ENCODE measurements around the gene SYMPK.

Gene SYMPK

DNA sequence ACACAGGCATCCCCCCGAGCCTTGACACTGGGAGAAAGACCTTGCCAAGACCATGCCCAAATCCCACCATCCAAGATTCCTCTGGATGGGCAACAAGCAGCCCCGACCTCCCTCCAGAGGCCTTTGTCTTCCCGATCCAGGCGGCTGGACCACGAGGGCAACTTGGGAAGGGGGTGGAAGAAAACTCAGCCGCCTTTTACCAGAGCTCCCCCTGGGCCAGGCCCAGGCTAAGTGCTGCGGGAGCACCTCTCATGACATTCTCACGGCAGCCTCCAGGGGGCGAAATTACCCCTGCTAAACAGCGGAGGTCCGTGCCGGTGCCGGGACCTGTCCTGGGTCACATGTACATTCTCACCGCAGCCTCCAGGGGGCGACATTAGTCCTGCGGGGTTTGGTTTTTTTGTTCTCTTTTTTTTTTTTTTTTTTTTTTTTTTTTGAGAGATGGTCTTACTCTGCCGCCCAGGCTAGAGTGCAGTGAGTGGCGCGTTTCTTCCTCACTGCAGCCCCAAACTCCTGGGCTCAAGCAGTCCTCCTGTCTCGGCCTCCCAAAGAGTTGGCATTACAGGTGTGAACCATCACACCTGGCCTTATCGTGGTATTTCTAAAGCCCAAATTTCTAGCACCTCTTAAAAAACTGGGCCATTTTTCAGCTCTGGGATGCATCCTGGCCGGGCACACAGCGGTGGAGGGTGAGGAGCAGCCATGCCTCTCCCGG, 45.8 kb downstream of the SYMPK start:
- no peaks in the 10 kb centered on the region for H3K79me2 ChIP-seq (ENCODE audit: low read length)
- H3K9ac ChIP-seq (ENCODE audit: low read length), result no peak overlapping the region
- H4K20me1 ChIP-seq (ENCODE audit: insufficient read depth, low read length), result 0 out of 2 replicates have a peak, but pooled peaks cover 4% of the 10 kb centered on the region
- H3K27me3 ChIP-seq (ENCODE audit: low read depth, low read length), result no peaks in the 10 kb centered on the region
- peaks cover 3% of the 10 kb centered on the region; the same call in 1 of the 2 replicates for H3K4me1 ChIP-seq (ENCODE audit: low read length)
- H2AFZ ChIP-seq (ENCODE audit: low read depth, low read length), result no peak overlapping the region
- H3K4me3 ChIP-seq (ENCODE audit: low read length), result no peak overlapping the region
- H3K9me3 ChIP-seq (ENCODE audit: insufficient read depth, low read length), result no peaks in the 10 kb centered on the region
- H3K27ac ChIP-seq (ENCODE audit: low read length), result 0 out of 2 replicates have a peak overlapping the region, but pooled peaks have one; percentile 3
- no peak overlapping the region for H3K4me2 ChIP-seq (ENCODE audit: low read length)
- TF ChIP-seq EZH2phosphoT487 (IDR thresholded peaks at IDR 0.05; ENCODE audit: low read depth), result no peak
- TF ChIP-seq, protein P1, sequence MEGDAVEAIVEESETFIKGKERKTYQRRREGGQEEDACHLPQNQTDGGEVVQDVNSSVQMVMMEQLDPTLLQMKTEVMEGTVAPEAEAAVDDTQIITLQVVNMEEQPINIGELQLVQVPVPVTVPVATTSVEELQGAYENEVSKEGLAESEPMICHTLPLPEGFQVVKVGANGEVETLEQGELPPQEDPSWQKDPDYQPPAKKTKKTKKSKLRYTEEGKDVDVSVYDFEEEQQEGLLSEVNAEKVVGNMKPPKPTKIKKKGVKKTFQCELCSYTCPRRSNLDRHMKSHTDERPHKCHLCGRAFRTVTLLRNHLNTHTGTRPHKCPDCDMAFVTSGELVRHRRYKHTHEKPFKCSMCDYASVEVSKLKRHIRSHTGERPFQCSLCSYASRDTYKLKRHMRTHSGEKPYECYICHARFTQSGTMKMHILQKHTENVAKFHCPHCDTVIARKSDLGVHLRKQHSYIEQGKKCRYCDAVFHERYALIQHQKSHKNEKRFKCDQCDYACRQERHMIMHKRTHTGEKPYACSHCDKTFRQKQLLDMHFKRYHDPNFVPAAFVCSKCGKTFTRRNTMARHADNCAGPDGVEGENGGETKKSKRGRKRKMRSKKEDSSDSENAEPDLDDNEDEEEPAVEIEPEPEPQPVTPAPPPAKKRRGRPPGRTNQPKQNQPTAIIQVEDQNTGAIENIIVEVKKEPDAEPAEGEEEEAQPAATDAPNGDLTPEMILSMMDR (IDR thresholded peaks at IDR 0.05; ENCODE audit: low read depth, low read length), result peak; percentile 93
- peaks cover 43% of the 10 kb centered on the region for H3K36me3 ChIP-seq (replicated peaks; ENCODE audit: low read depth, low read length)

DNA sequence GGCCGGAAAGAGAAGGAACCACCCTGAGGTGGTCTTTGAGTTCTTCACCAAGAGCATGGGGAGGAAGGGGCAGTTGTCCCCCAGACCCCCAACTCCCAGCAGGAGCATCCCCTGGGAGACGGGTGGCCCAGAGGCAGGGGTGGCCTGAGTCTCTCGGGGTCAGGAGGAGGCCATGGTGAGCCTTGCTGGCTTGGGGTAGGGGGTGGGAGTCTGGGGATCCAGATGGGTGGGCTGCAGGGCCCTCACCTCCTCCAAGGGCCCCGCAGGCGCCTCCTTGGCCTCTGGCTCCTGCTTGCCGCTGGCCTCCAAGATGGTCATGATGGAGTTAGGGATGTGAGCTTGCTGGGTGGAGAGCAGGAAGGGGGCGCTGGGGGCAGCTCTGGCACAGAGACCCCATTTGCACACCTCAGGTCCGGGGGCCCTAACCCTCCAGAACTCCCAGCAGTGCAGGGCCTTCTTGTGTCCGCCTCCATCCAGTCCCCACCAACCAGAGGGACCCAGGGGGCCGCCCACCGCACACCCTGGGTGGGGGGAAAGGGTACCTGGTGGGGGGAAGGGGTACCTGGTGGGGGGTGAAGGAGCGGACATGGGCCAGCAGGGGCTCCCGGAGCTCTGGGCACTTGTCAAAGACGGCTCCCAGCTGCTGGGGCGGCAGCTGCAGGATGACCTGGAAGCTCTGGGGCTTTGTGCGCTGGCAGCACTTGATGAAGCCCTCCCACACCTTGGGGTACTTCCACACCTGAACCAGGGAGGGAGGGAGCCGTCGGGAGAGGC, 46.5 kb downstream of the SYMPK start:
- TF ChIP-seq EZH2phosphoT487 (IDR thresholded peaks at IDR 0.05; ENCODE audit: low read depth), result no peak
- TF ChIP-seq, protein P1 (IDR thresholded peaks at IDR 0.05; ENCODE audit: low read depth, low read length), result no peak
- Histone ChIP-seq H3K36me3 (replicated peaks; ENCODE audit: low read depth, low read length) (peaks cover 39% of the 10 kb centered on the region), H3K4me1 (ENCODE audit: low read length) (peaks cover 3% of the 10 kb centered on the region; the same call in 1 of the 2 replicates), H4K20me1 (ENCODE audit: insufficient read depth, low read length) (0 out of 2 replicates have a peak, but pooled peaks cover 4% of the 10 kb centered on the region), H3K9ac (ENCODE audit: low read length) (no peak overlapping the region), H3K4me3 (ENCODE audit: low read length) (no peak overlapping the region), H3K79me2 (ENCODE audit: low read length) (no peaks in the 10 kb centered on the region), H3K27ac (ENCODE audit: low read length) (no peak overlapping the region), H3K27me3 (ENCODE audit: low read depth, low read length) (no peaks in the 10 kb centered on the region), H2AFZ (ENCODE audit: low read depth, low read length) (no peak overlapping the region), H3K9me3 (ENCODE audit: insufficient read depth, low read length) (no peaks in the 10 kb centered on the region), H3K4me2 (ENCODE audit: low read length) (no peak overlapping the region)

DNA sequence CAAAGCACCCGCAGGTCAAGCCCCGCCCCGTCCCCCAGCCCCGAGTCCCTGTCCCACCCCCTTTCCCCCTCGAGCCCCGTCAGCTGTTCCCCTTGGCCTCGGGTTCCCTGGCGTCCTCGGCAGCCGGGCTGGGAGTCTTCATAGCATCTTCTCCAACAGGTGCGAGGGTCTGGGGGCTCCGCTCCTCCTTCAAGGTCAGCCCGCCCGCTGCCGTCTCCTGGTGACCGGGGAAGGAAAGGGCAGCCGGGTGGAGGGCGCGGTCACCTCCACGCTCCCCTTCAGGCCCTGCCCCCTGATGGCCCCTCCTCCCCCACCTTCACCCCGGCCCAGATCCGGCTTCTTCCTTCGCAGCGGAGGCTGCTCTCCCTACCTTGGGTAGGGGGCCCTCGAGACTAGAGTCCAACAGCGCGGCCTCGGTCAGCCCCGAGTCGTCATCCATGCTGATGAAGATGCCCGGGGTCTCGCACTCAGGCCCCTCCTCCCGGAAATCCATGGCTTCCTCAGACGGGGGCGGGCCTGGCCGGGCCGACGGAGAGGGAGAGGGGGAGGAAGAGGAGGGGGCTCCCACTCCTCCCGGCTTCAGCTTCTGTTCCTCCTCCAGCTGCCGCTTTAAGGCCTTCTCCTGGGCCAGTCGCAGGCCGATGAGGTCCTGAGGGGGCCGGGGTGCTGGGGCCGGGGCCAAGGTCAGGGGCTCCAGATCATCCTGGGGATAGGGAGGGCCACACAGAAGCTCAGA, 47.3 kb downstream of the SYMPK start:
- 0 out of 2 replicates have a peak, but pooled peaks cover 4% of the 10 kb centered on the region for H4K20me1 ChIP-seq (ENCODE audit: insufficient read depth, low read length)
- no peak overlapping the region for H3K27ac ChIP-seq (ENCODE audit: low read length)

More for the DNA sequence above, 47.3 kb downstream of the SYMPK start:
- TF ChIP-seq, protein P1 (IDR thresholded peaks at IDR 0.05; ENCODE audit: low read depth, low read length), result no peak
- no peak for TF ChIP-seq EZH2phosphoT487 (IDR thresholded peaks at IDR 0.05; ENCODE audit: low read depth)
- H3K4me1 ChIP-seq (ENCODE audit: low read length), result peaks cover 3% of the 10 kb centered on the region; the same call in 1 of the 2 replicates
- peaks cover 31% of the 10 kb centered on the region for H3K36me3 ChIP-seq (replicated peaks; ENCODE audit: low read depth, low read length)
- no peak overlapping the region for H2AFZ ChIP-seq (ENCODE audit: low read depth, low read length)
- no peaks in the 10 kb centered on the region for H3K27me3 ChIP-seq (ENCODE audit: low read depth, low read length)
- H3K9me3 ChIP-seq (ENCODE audit: insufficient read depth, low read length), result no peaks in the 10 kb centered on the region
- no peak overlapping the region for H3K4me2 ChIP-seq (ENCODE audit: low read length)
- H3K9ac ChIP-seq (ENCODE audit: low read length), result no peak overlapping the region
- no peaks in the 10 kb centered on the region for H3K79me2 ChIP-seq (ENCODE audit: low read length)
- H3K4me3 ChIP-seq (ENCODE audit: low read length), result no peak overlapping the region
